ENCODE results near the gene DPYSL3. TPM values are rescaled to one million over a fixed set of nuclear protein-coding genes. Genes with fewer than 3 reads are reported as not detected.

The DPYSL3 gene
- polyA plus RNA-seq, 1 experiment, result 139 TPM

- Histone ChIP-seq H3K4me3 (ENCODE audit: low read depth, low read length) (no peak overlapping the region), H3K27me3 (ENCODE audit: control insufficient read depth, insufficient read depth, low read length) (no peaks in the 10 kb centered on the region), H3K9me3 (ENCODE audit: control insufficient read depth, insufficient read depth, low read length) (no peaks in the 10 kb centered on the region), H3K27ac (ENCODE audit: low read depth, low read length) (no peak overlapping the region)
- ChIA-PET POLR2A (no interaction called here), CTCF (no interaction called here)
- no peak for TF ChIP-seq CTCF (IDR thresholded peaks at IDR 0.05; ENCODE audit: low read depth, low read length)
- DNase-seq (ENCODE audit: low read depth, low spot score), result no peak
These were observed 72.7 kb downstream of the DPYSL3 start for GRCh38 chr5:147437161-147437596.

GRCh38 chr5:147436596-147436995, 73.3 kb downstream of the DPYSL3 start:
- H3K27ac ChIP-seq (ENCODE audit: low read depth, low read length), result no peak overlapping the region
- CTCF ChIA-PET, result no interaction called here
- POLR2A ChIA-PET, result no interaction called here
- H3K27me3 ChIP-seq (ENCODE audit: control insufficient read depth, insufficient read depth, low read length), result no peaks in the 10 kb centered on the region
- no peaks in the 10 kb centered on the region for H3K9me3 ChIP-seq (ENCODE audit: control insufficient read depth, insufficient read depth, low read length)
- TF ChIP-seq CTCF (IDR thresholded peaks at IDR 0.05; ENCODE audit: low read depth, low read length), result no peak
- H3K4me3 ChIP-seq (ENCODE audit: low read depth, low read length), result no peak overlapping the region
- no peak for DNase-seq (ENCODE audit: low read depth, low spot score)

- Histone ChIP-seq H3K27ac (ENCODE audit: low read depth, low read length) (no peak overlapping the region), H3K4me3 (ENCODE audit: low read depth, low read length) (no peak overlapping the region), H3K9me3 (ENCODE audit: control insufficient read depth, insufficient read depth, low read length) (no peaks in the 10 kb centered on the region), H3K27me3 (ENCODE audit: control insufficient read depth, insufficient read depth, low read length) (no peaks in the 10 kb centered on the region)
- POLR2A ChIA-PET, result no interaction called here
- no peak for TF ChIP-seq CTCF (IDR thresholded peaks at IDR 0.05; ENCODE audit: low read depth, low read length)
- CTCF ChIA-PET, result interaction anchor here (0.6 to 1.1 kb wide), 2 partner anchors 8 to 245 kb away, joined by 3 to 5 read pairs; no protein-coding TSS in a partner anchor
- no peak for DNase-seq (ENCODE audit: low read depth, low spot score)
These were observed 75.8 kb downstream of the DPYSL3 start for GRCh38 chr5:147434049-147434448.

GRCh38 chr5:147432323-147432722, 77.5 kb downstream of the DPYSL3 start:
- Histone ChIP-seq H3K27ac (ENCODE audit: low read depth, low read length) (peak overlapping the region; percentile 25), H3K4me3 (ENCODE audit: low read depth, low read length) (no peak overlapping the region), H3K27me3 (ENCODE audit: control insufficient read depth, insufficient read depth, low read length) (no peaks in the 10 kb centered on the region), H3K9me3 (ENCODE audit: control insufficient read depth, insufficient read depth, low read length) (no peaks in the 10 kb centered on the region)
- TF ChIP-seq CTCF (IDR thresholded peaks at IDR 0.05; ENCODE audit: low read depth, low read length), result no peak
- ChIA-PET POLR2A (no interaction called here), CTCF (interaction anchor here (1.2 to 3.1 kb wide), 2 partner anchors 21 to 146 kb away, joined by 3 to 12 read pairs; no protein-coding TSS in a partner anchor)
- no peak for DNase-seq (ENCODE audit: low read depth, low spot score)

GRCh38 chr5:147431586-147431985, 78.3 kb downstream of the DPYSL3 start:
- no peak for TF ChIP-seq CTCF (IDR thresholded peaks at IDR 0.05; ENCODE audit: low read depth, low read length)
- ChIA-PET CTCF (interaction anchor here (1.2 to 3.1 kb wide), 3 partner anchors 22 to 146 kb away, joined by 3 to 12 read pairs (median 4); no protein-coding TSS in a partner anchor), POLR2A (no interaction called here)
- Histone ChIP-seq H3K4me3 (ENCODE audit: low read depth, low read length) (no peak overlapping the region), H3K27me3 (ENCODE audit: control insufficient read depth, insufficient read depth, low read length) (no peaks in the 10 kb centered on the region), H3K27ac (ENCODE audit: low read depth, low read length) (no peak overlapping the region), H3K9me3 (ENCODE audit: control insufficient read depth, insufficient read depth, low read length) (no peaks in the 10 kb centered on the region)
- DNase-seq (ENCODE audit: low read depth, low spot score), result no peak

Measured in AG04450 (cell line).